Measurements from ENCODE around the gene UBTF. TPM values are rescaled to one million over a fixed set of nuclear protein-coding genes. Genes with fewer than 3 reads are reported as not detected.

Gene UBTF
- total and polyA plus RNA-seq, 9 of the 15 experiments (the other 6 are each of a cell fraction or from before 2014, with no cell fraction given): 1.2 to 113 (median 83.6) TPM

DNA sequence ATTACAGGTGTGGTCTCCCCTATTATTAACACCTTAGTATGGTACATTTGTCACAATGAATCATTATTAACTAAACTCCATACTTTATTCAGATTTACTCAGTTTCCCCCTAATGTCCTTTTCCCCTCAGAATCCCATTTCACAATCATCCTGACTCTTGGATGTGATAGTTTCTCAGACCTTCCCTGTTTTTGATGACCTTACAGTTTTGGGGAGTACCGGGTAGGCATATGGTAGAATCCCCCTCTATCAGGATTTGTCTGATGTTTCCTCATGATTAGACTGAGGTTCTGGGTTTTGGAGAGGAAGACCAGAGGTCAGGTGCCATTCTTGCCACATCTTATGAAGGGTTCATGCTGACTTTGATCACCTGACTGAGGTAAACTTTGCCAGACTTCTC lies 55.0 kb downstream of the UBTF start:
- H3K9ac ChIP-seq (ENCODE audit: insufficient read depth in 1 of 2, low read depth in 2 of 2, low read length in 2 of 2): no peak overlapping the region
- no peak overlapping the region for H3K4me3 ChIP-seq
- in situ Hi-C loops (cut with MboI) (no loop called here), intact Hi-C loops (cut with micrococcal nuclease) (loop anchor here (10.0 kb wide), 1 partner anchor 150 kb away; the partner anchor contains the start of gene TMEM101)
- no peaks in the 10 kb centered on the region for H3K79me2 ChIP-seq (ENCODE audit: control insufficient read depth, insufficient read depth, low read length)
- no peak overlapping the region for H3K4me2 ChIP-seq (ENCODE audit: insufficient read depth, low read length)
- H3K9me1 ChIP-seq (ENCODE audit: control insufficient read depth, insufficient read depth, low read length): no peaks in the 10 kb centered on the region
- 70% methylated on average over 1 of the region's 1 CpG for WGBS (ENCODE audit: insufficient coverage, low coverage, missing lambda C conversion rate)
- DNase-seq (ENCODE audit: extremely low read depth in 1 of 4, low spot score in 3 of 4) (no peak), FAIRE-seq (no peak), ATAC-seq (no peak)
- CTCF ChIA-PET (ENCODE audit: low intra/inter-chr PET ratio): no interaction called here
- POLR2A ChIA-PET: interaction anchor here (1.0 kb wide), 1 partner anchor 13 kb away, joined by 3 read pairs; no protein-coding TSS in a partner anchor
- TSS peak; percentile 43 for BruUV-seq (replicated peaks)
- H3K9me3 ChIP-seq (replicated peaks; ENCODE audit: control insufficient read depth, insufficient read depth, low read depth, low read length): no peaks in the 10 kb centered on the region
- H3K4me1 ChIP-seq (replicated peaks in 1 of 2; ENCODE audit: control insufficient read depth in 2 of 2, insufficient read depth in 2 of 2, low read length in 2 of 2): peaks cover 18 to 24% of the 10 kb centered on the region in 2 experiments; a peak in 4 of 5 replicates
- no peak overlapping the region for H2AFZ ChIP-seq (ENCODE audit: low read depth, low read length)
- H4K20me1 ChIP-seq (replicated peaks; ENCODE audit: control insufficient read depth, insufficient read depth, low read length): no peaks in the 10 kb centered on the region
- H3K27ac ChIP-seq (ENCODE audit: extremely low read depth, low read depth, low read length): no peak overlapping the region
- TF ChIP-seq ZNF316 (IDR thresholded peaks at IDR 0.05) (peak; percentile 75), MYNN (IDR thresholded peaks at IDR 0.05) (no peak), MYNN (CRISPR knock-in tag; IDR thresholded peaks at IDR 0.05) (no peak)
- no peaks in the 10 kb centered on the region for H3K27me3 ChIP-seq (ENCODE audit: control insufficient read depth in 2 of 2, insufficient read depth in 2 of 2, low read length in 2 of 2)
- peaks cover 20% of the 10 kb centered on the region; the same call in 2 of the 3 replicates for H3K36me3 ChIP-seq (ENCODE audit: control insufficient read depth, insufficient read depth, low read length)

DNA sequence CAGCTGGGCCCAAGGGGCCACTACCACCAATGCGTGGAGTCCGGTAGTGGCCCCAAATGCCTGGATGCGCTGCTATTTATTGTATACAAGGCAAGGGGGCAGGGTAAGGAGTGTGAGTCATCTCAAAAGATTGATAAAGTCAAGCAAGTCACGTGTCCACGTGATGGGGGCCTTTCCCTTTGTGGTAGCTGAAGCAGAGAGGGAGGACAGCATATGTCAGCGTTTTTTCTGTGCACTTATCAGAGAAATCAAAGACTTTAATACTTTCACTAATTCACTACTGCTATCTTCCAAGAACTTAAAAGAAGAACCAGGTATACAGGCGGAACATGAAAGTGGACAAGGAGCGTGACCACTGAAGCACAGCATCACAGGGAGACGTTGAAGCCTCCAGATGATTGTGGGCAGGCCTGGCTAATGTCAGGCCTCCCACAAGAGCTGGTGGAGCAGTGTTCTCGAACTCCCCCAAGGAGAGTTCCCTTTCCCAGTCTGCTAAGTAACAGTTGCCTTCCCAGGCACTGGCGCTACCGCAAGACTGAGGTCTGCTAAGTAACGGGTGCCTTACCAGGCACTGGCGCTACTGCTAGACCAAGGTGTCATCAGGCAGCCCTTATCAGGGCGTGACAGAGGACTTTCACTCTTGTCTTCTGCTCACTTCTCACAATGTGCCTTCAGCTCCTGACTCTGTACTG lies 59.8 kb downstream of the UBTF start:
- Histone ChIP-seq H3K9ac (ENCODE audit: insufficient read depth in 1 of 2, low read depth in 2 of 2, low read length in 2 of 2) (peak overlapping the region; percentile 33; a peak in 3 of 4 replicates), H3K4me1 (replicated peaks in 1 of 2; ENCODE audit: control insufficient read depth in 2 of 2, insufficient read depth in 2 of 2, low read length in 2 of 2) (peaks cover 20 to 24% of the 10 kb centered on the region in 2 experiments), H3K9me1 (ENCODE audit: control insufficient read depth, insufficient read depth, low read length) (no peaks in the 10 kb centered on the region), H3K36me3 (ENCODE audit: control insufficient read depth, insufficient read depth, low read length) (peaks cover 57% of the 10 kb centered on the region), H4K20me1 (replicated peaks; ENCODE audit: control insufficient read depth, insufficient read depth, low read length) (no peaks in the 10 kb centered on the region), H3K27ac (ENCODE audit: extremely low read depth, low read depth, low read length) (peak overlapping the region; percentile 79), H3K4me2 (ENCODE audit: insufficient read depth, low read length) (peak overlapping the region; percentile 50), H3K9me3 (replicated peaks; ENCODE audit: control insufficient read depth, insufficient read depth, low read depth, low read length) (no peaks in the 10 kb centered on the region), H3K79me2 (ENCODE audit: control insufficient read depth, insufficient read depth, low read length) (no peaks in the 10 kb centered on the region), H2AFZ (ENCODE audit: low read depth, low read length) (peak overlapping the region; percentile 33; the same call in 1 of the 2 replicates), H3K27me3 (ENCODE audit: control insufficient read depth in 2 of 2, insufficient read depth in 2 of 2, low read length in 2 of 2) (no peaks in the 10 kb centered on the region), H3K4me3 (no peak overlapping the region)
- ChIA-PET CTCF (ENCODE audit: low intra/inter-chr PET ratio) (no interaction called here), POLR2A (interaction anchor here (0.5 to 3.6 kb wide), 8 partner anchors 9 to 734 kb away, joined by 3 to 20 read pairs (median 3); no protein-coding TSS in a partner anchor)
- DNase-seq (ENCODE audit: extremely low read depth in 1 of 4, low spot score in 3 of 4) (peak; percentile 45 to 90 (median 52)), FAIRE-seq (peak; percentile 98), ATAC-seq (peak; percentile 96)
- intact Hi-C loops (cut with micrococcal nuclease) (loop anchor here (10.0 kb wide), 1 partner anchor 145 kb away; the partner anchor contains the start of gene TMEM101), in situ Hi-C loops (cut with MboI) (no loop called here)
- BruUV-seq (replicated peaks): TSS peak; percentile 31
- under 1% methylated on average over 15 of the region's 15 CpGs for WGBS (ENCODE audit: insufficient coverage, low coverage, missing lambda C conversion rate)
- TF ChIP-seq, protein P1, sequence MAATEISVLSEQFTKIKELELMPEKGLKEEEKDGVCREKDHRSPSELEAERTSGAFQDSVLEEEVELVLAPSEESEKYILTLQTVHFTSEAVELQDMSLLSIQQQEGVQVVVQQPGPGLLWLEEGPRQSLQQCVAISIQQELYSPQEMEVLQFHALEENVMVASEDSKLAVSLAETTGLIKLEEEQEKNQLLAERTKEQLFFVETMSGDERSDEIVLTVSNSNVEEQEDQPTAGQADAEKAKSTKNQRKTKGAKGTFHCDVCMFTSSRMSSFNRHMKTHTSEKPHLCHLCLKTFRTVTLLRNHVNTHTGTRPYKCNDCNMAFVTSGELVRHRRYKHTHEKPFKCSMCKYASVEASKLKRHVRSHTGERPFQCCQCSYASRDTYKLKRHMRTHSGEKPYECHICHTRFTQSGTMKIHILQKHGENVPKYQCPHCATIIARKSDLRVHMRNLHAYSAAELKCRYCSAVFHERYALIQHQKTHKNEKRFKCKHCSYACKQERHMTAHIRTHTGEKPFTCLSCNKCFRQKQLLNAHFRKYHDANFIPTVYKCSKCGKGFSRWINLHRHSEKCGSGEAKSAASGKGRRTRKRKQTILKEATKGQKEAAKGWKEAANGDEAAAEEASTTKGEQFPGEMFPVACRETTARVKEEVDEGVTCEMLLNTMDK (IDR thresholded peaks at IDR 0.05; ENCODE audit: borderline replicate concordance, insufficient read depth, low read depth, low read length, poor library complexity, severe bottlenecking): no peak
- TF ChIP-seq, protein P2, sequence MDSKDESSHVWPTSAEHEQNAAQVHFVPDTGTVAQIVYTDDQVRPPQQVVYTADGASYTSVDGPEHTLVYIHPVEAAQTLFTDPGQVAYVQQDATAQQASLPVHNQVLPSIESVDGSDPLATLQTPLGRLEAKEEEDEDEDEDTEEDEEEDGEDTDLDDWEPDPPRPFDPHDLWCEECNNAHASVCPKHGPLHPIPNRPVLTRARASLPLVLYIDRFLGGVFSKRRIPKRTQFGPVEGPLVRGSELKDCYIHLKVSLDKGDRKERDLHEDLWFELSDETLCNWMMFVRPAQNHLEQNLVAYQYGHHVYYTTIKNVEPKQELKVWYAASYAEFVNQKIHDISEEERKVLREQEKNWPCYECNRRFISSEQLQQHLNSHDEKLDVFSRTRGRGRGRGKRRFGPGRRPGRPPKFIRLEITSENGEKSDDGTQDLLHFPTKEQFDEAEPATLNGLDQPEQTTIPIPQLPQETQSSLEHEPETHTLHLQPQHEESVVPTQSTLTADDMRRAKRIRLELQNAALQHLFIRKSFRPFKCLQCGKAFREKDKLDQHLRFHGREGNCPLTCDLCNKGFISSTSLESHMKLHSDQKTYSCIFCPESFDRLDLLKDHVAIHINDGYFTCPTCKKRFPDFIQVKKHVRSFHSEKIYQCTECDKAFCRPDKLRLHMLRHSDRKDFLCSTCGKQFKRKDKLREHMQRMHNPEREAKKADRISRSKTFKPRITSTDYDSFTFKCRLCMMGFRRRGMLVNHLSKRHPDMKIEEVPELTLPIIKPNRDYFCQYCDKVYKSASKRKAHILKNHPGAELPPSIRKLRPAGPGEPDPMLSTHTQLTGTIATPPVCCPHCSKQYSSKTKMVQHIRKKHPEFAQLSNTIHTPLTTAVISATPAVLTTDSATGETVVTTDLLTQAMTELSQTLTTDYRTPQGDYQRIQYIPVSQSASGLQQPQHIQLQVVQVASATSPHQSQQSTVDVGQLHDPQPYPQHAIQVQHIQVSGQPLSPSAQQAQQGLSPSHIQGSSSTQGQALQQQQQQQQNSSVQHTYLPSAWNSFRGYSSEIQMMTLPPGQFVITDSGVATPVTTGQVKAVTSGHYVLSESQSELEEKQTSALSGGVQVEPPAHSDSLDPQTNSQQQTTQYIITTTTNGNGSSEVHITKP (IDR thresholded peaks at IDR 0.05; ENCODE audit: partially characterized antibody): no peak

All from K562 (cell line).